ENCODE data around the gene TEF. TPM values are rescaled to one million over a fixed set of nuclear protein-coding genes. Genes with fewer than 3 reads are reported as not detected.

Gene TEF
- total RNA-seq, 4 donors from 2014 or later: 8.5 to 73.7 (median 15.1) TPM

GRCh38 chr22:41415554-41415953 lies 33.8 kb downstream of the TEF start:
- intact Hi-C loops (cut with DNase I; ENCODE audit: low total_unique reads): no loop called here
- no peak for TF ChIP-seq POLR2A (IDR thresholded peaks at IDR 0.05)
- TF ChIP-seq, protein P1, sequence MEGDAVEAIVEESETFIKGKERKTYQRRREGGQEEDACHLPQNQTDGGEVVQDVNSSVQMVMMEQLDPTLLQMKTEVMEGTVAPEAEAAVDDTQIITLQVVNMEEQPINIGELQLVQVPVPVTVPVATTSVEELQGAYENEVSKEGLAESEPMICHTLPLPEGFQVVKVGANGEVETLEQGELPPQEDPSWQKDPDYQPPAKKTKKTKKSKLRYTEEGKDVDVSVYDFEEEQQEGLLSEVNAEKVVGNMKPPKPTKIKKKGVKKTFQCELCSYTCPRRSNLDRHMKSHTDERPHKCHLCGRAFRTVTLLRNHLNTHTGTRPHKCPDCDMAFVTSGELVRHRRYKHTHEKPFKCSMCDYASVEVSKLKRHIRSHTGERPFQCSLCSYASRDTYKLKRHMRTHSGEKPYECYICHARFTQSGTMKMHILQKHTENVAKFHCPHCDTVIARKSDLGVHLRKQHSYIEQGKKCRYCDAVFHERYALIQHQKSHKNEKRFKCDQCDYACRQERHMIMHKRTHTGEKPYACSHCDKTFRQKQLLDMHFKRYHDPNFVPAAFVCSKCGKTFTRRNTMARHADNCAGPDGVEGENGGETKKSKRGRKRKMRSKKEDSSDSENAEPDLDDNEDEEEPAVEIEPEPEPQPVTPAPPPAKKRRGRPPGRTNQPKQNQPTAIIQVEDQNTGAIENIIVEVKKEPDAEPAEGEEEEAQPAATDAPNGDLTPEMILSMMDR (IDR thresholded peaks at IDR 0.05): no peak
- no peaks in the 10 kb centered on the region for H3K36me3 ChIP-seq
- H3K4me1 ChIP-seq: peaks cover 8 to 36% of the 10 kb centered on the region in 2 donors
- DNase-seq: no peak
- no peaks in the 10 kb centered on the region for H3K27me3 ChIP-seq
- H3K4me3 ChIP-seq: no peak overlapping the region
- H3K27ac ChIP-seq: peak overlapping the region; percentile 98
- H3K9me3 ChIP-seq: no peaks in the 10 kb centered on the region

DNA sequence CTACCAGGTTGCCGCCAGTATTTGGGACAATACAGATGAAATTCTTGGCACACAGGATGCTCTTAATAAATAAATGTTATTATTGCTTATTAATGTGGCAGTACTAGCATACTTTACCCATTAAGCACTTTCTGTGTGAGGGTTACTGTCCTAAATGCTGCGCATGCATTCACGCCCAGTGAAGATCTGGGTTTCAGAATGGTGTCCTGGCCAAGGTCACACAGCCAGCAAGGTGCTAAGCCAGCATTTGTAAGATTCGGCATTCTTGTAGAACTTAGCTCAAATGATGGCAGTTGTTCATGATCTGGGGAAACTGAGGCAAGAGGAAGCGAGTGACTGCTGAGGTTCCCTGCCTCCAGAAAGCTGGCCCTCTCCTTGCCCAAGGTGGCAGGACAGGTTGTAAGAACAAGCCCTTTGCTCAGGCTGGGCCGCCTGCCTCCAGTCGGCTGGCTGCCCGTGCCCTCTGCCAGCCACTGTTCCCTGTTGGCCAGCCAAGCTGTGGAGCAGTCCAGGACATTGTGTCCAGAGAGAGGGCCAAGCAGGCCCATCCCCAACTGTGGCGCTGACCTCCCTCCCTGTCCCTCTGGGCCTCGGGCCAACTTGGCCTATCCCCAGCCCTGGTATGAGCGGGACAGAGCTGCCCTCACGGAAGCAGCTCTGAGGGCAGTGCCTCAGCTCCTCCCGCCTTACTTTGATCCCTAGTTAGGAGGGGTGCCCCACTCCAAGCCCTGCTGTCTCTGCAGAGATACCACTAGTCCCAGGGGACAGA lies 36.1 kb downstream of the TEF start:
- H3K27ac ChIP-seq: peak overlapping the region; percentile 63 to 71
- DNase-seq: peak; percentile 74 to 79
- no peaks in the 10 kb centered on the region for H3K36me3 ChIP-seq
- H3K4me3 ChIP-seq: no peak overlapping the region
- intact Hi-C loops (cut with DNase I; ENCODE audit: low total_unique reads): no loop called here
- no peaks in the 10 kb centered on the region for H3K27me3 ChIP-seq
- peaks cover 0 to 14% of the 10 kb centered on the region in 2 donors for H3K4me1 ChIP-seq
- peak in 1 of 2 donors; percentile 42 for TF ChIP-seq POLR2A (IDR thresholded peaks at IDR 0.05)
- TF ChIP-seq, protein P1 (IDR thresholded peaks at IDR 0.05): no peak
- no peaks in the 10 kb centered on the region for H3K9me3 ChIP-seq

- H3K27ac ChIP-seq: peak overlapping the region in 1 of 2 donors; percentile 63
- peaks cover 0 to 12% of the 10 kb centered on the region in 2 donors for H3K4me1 ChIP-seq
- no peaks in the 10 kb centered on the region for H3K36me3 ChIP-seq
- DNase-seq: no peak
- intact Hi-C loops (cut with DNase I; ENCODE audit: low total_unique reads): no loop called here
- no peaks in the 10 kb centered on the region for H3K9me3 ChIP-seq
- no peak overlapping the region for H3K4me3 ChIP-seq
- no peaks in the 10 kb centered on the region for H3K27me3 ChIP-seq
- TF ChIP-seq POLR2A (IDR thresholded peaks at IDR 0.05): no peak
- TF ChIP-seq, protein P1 (IDR thresholded peaks at IDR 0.05): no peak
These were observed 37.0 kb downstream of the TEF start for GRCh38 chr22:41418717-41419116.

DNA sequence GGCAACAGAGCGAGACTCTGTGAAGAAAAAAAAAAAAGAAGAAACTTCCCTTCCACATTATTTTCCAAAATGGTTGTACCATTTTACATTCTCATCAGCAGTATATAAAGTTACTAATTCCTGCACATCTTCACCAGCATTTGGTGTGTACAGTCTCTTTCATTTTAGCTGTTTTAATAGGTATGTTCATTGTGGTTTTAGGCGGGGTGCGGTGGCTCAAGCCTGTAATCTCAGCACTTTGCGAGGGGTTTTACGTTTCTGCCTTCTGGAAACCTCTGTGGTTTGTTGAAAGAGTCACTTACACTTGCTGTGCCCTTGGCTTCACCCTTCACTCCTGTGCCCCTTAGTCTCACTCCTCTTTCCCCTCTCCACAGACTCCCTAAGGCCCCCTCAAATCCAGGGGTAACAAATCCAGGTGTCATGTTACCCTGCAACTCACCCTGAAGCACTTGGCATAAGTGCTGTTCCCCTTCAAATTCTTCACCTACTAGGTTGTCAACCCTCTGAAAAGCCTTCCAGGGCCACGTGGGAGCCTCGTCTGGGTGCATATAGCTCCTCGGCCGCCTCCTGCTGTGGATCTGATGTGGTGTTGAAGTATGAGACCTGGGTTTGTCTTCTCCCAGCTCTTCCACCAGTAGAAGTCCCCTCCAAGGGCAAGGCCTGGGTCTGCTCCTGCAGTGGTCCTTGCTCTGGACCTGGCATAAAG lies 44.1 kb downstream of the TEF start:
- H3K4me3 ChIP-seq: no peak overlapping the region
- H3K4me1 ChIP-seq: no peaks in the 10 kb centered on the region
- no peak overlapping the region for H3K27ac ChIP-seq
- intact Hi-C loops (cut with DNase I; ENCODE audit: low total_unique reads): no loop called here
- no peak for TF ChIP-seq POLR2A (IDR thresholded peaks at IDR 0.05)
- TF ChIP-seq, protein P1 (IDR thresholded peaks at IDR 0.05): no peak
- no peaks in the 10 kb centered on the region for H3K9me3 ChIP-seq
- no peak for DNase-seq
- H3K27me3 ChIP-seq: no peaks in the 10 kb centered on the region
- no peaks in the 10 kb centered on the region for H3K36me3 ChIP-seq

All from uterus (tissue), 4 donors.